HG02798 (cell line): Measurements from ENCODE around the gene GPBP1.
"Not testable (repeated sequence)": the region's sequence is repeated elsewhere in the genome, so short reads cannot be mapped to it uniquely, and the experiment has no call there.

Source experiments
- ATAC-seq: cut with Tn5 transposase; IDR thresholded peaks from one replicate; pipeline ENCODE4 v1.9.1; 2021; ENCODE audit warnings: mild to moderate bottlenecking; ENCODE audit not compliant: unreplicated experiment, poor library complexity

The GPBP1 gene

DNA sequence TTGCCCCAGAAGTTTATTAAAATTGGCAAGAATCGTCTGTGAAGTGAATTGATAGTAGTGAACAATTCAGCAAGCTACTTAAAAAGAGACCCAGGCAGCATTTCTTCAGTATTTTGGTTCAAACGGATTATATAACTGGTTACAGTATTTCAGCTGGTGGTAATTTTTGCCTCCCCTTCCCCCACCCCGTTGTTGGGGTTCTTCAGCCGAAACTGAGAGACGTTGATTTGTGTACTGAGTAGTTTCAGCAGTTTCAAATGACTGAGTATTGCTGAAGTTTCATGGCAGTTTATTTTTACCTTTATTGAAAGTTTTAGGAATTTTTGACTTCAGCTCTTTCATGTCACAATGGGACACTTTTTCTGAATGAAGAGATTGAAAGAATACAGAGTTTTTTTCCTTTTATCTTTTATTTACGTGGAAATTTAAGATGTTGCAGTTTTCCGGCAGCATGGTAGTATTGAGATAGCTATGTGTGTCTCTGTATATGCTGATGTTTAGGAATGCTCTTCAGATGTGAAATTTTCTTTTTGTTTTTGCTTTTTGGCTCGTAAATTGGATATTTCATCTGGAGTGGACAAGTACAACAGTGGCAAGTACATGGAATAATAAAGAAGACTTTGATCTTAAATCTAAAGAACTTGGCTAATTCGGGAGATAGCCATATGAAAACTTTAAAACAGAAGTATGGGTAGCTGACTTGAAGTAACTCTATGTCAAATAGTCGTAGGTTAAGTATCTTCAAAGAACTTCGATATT, 1.9 kb downstream of the GPBP1 start:
- no peak for ATAC-seq

- ATAC-seq, result no peak
Measured at GRCh38 chr5:57176350-57176857, 2.5 kb downstream of the GPBP1 start.

DNA sequence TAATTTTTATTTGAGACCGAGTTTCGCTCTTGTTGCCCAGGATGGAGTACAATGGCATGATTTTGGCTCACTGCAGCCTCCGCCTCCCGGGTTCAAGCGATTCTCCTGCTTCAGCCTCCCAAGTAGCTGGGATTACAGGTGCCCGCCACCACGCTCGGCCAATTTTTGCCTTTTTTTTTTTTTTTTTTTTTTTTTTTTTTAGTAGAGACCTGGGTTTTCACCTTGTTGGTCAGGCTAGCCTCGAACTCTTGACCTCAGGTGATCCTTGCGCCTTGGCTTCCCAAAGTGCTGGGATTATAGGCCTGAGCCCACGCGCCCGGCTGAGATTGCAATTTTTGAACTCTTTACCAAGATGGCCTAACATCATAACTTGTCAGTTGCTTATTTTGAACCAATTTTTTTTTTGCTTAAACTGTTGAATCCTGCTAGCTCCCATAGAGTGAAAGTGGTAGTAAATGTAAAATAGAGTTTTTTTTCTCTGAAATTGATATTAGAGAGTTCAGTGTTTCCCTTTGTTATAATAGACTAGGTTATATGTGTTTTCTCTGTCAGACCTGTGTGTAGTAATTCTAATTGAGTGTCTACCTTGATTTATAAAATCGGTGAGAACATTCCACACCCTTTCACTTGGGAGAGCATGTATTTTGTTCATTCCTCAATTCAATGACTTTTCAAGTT, 3.8 kb downstream of the GPBP1 start:
- ATAC-seq, result no peak

DNA sequence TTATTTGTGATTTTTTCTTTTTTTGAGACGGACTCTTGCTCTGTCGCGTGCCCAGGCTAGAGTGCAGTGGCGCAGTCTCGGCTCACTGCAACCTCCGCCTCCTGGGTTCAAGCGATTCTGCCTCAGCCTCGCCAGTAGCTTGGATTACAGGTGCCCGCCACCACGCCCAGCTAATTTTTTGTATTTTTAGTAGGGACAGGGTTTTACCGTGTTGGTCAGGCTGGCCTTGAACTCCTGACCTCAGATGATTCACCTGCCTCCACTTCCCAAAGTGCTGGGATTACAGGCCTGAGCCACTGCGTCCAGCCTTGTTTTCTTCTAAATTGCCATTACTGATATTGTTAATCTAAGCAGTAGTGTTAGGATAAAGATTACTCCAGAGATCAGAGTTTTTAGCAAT, 4.4 kb downstream of the GPBP1 start:
- ATAC-seq, result not testable (repeated sequence)

GRCh38 chr5:57179262-57180200, 5.7 kb downstream of the GPBP1 start:
- no peak for ATAC-seq

DNA sequence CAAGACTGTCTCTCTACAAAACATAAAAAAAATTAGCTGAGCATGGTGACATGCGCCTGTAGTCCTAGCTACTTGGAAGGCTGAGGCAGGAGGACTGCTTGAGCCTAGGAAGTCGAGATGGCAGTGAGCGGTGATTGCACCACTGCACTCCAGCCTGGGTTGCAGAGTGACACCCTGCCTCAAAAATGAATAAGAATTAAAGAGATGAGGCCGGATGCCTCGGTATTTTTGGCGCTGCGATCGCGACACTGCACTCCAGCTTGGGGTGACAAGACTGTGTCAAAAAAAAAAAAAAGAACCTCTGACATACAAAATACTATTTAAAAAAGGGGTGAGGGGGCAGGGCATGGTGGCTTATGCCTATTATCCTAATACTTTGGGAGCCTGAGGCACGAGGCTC, 7.3 kb downstream of the GPBP1 start:
- ATAC-seq, result no peak

DNA sequence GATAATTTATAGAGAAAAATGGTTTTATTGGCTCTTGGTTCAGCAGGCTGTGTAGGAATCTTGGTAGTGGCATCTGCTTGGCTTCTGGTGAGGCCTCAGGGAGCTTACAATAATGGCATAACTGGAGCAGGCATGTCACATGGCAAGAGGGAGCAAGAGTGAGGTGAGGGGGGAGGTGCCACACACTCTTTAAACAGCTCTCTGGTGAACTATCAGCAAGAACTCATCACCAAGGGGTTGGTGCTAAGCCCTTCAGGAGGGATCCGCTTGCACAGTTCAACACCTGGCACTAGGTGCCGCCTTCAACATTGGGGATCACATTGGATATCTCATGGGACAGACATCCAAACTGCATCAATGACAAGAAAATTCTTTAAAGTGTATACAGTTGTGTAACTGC, 10.5 kb downstream of the GPBP1 start:
- ATAC-seq, result no peak

GRCh38 chr5:57185313-57185712, 11.5 kb downstream of the GPBP1 start:
- no peak for ATAC-seq

DNA sequence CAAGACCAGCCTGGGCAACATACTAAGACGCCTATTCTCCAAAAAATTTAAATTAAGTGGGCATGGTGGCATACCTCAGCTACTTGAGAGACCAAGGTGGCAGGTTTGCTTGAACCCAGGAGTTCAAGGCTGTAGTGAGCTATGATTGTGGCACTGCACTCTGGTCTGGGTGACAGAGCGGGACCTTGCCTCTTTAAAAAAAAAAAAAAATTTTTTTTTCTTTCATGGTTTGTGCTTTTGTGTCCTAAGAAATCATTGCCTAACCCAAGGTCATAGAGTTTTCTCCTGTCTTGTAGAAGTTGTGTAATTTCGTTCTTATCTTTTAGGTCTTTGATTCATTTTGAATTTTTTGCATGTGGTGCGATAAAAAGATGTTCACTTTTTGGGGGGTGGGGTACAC, 12.3 kb downstream of the GPBP1 start:
- ATAC-seq, result no peak

- peak; percentile 37 for ATAC-seq
Measured at GRCh38 chr5:57187977-57188376, 14.1 kb downstream of the GPBP1 start.

GRCh38 chr5:57189515-57189914, 15.7 kb downstream of the GPBP1 start:
- ATAC-seq, result no peak

GRCh38 chr5:57190593-57190992, 16.7 kb downstream of the GPBP1 start:
- no peak for ATAC-seq

DNA sequence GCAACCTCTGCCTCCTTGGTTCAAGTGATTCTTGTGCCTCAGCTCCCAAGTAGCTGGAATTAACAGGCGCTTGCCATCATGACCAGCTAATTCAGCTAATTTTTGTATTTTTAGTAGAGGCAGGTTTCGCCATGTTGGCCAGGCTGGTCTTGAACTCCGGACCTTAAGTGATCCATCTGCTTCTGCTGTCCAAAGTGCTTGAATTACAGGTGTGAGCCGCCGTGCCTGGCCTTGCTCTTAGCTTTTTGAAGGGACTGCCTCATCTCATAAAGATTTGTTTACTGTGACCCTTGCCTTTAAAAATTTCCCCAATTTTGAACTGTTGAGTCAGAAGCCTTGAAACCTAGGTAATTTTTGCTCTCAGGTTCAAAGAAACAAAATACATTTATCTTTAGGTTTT, 17.3 kb downstream of the GPBP1 start:
- no peak for ATAC-seq

- no peak for ATAC-seq
Measured at GRCh38 chr5:57191986-57192385, 18.1 kb downstream of the GPBP1 start.

DNA sequence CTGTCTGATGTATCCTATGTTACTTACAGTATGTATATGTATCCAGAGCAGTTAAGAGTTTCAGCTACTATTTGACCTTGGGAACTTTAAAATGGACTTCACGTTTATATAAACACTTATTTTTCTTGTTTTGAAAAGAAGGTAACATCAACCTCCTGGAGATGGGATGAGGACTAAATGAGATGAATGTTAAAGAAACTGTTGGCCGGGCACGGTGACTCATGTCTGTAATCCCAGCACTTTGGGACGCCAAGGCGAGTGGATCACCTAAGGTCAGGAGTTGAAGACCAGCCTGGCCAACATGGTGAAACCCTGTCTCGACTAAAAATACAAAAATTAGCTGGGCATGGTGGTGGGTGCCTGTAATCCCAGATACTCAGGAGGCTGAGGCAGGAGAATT, 19.0 kb downstream of the GPBP1 start:
- ATAC-seq, result not testable (repeated sequence)

- no peak for ATAC-seq
Measured at GRCh38 chr5:57193757-57194413, 20.0 kb downstream of the GPBP1 start.

DNA sequence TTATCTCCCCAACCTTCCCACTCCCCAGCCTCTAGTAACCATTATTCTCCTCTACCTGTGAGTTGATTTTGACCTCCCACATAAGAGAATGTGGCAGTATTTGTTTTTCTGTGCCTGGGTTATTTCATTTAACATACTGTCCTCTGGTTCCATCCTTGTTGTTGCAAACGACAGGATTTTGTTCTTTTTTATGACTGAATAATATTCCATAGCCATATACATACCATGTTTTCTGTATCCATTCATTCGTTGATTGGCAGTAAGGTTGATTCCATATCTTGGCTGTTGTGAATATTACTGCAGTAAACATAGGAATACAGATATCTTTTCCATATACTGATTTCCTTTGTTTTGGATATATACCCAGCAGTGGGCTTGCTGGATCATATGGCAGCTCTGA, 20.8 kb downstream of the GPBP1 start:
- ATAC-seq, result no peak

DNA sequence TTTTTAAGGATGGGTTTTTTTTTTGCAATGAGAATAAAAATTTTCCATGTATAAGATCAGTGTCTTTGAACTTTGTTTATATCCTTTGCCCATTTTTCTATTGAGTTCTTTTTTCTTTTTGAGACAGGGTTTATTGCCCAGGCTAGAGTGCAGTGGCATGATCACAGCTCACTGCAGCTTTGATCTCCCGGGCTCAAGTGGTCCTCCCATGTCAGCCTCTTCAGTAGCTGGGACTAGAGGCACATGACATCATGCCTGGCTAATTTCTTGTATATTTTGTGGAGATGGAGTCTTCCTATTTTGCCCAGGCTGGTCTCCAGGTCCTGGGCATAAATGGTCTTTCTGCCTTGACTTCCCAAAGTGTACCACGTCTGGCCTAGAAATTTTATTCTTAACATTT, 21.2 kb downstream of the GPBP1 start:
- ATAC-seq, result no peak

DNA sequence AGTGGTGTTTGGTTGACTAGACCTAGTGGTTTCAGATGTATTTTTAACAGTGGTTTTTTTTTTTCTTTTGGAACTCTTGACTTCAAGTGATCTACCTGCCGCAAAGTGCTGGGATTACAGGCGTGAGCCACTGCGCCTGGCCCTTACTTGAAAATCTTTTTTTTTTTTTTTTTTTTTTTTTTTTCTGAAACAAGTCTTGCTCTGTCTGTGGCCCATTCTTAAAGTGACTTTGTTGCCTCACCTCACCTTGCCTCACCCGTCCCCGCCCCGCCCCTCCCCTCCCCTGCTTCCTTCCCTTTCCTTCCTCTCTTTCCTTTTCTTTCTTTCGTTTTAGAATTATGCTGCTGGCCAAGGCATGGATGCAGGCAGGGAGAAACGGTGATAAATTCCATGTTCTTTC, 26.0 kb downstream of the GPBP1 start:
- ATAC-seq, result no peak

- ATAC-seq, result no peak
Measured at GRCh38 chr5:57202811-57203210, 29.0 kb downstream of the GPBP1 start.
